GM19438 (cell line): Measurements from ENCODE around the gene MYO1E.
A peak's percentile ranks its signal among the peaks of the same experiment; 100 is the strongest.

Experiments used
- ATAC-seq: cut with Tn5 transposase; IDR thresholded peaks from one replicate; pipeline ENCODE4 v1.9.1; 2021; ENCODE audit warnings: low read depth; ENCODE audit not compliant: unreplicated experiment

The MYO1E gene

GRCh38 chr15:59322056-59322759 lies 50.5 kb downstream of the MYO1E start:
- ATAC-seq: no peak

DNA sequence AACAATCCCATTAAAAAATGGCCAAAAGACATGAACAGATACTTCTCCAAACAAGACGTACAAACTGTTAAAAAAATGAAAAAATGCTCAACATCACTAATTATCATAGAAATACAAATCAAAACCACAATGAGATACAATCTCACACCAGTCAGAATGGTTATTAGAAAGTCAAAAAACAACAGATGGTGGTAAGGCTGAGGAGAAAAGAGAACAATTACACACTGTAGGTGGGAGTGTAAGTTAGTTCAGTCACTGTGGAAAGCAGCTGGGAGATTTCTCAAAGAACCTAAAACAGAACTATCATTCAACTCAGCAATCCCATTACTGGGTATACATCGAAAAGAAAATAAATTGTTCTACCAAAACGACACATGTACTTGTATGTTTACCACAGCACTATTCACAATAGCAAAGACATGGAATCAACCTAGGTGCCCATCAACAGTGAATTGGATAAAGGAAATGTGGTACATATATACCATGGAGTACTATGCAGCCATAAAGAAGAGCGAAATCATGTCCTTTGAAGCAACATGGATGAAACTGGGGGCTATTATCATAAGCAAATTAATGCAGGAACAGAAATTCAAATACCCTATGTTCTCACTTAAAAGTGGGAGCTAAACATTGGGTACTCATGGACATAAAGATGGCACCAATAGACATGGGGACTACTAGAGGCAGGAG lies 51.5 kb downstream of the MYO1E start:
- ATAC-seq: no peak

DNA sequence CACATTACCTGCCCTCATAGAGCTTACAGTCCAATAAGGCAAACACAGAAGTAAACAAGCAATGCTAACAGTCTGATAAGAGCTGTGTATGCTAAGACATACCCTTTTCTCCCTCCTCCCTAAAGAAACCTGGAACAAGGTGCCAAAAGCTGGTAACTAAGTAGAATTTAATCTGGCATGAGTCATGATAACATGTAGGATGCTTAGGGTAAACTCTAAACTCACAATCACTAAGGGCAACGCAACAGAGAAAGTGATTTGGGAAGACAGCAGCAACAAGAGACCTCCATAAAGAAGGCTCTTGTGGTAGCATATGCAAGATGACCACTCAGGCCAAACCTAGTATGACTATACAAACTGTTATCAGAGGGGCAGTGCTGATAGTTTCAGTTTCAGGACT lies 55.5 kb downstream of the MYO1E start:
- no peak for ATAC-seq

DNA sequence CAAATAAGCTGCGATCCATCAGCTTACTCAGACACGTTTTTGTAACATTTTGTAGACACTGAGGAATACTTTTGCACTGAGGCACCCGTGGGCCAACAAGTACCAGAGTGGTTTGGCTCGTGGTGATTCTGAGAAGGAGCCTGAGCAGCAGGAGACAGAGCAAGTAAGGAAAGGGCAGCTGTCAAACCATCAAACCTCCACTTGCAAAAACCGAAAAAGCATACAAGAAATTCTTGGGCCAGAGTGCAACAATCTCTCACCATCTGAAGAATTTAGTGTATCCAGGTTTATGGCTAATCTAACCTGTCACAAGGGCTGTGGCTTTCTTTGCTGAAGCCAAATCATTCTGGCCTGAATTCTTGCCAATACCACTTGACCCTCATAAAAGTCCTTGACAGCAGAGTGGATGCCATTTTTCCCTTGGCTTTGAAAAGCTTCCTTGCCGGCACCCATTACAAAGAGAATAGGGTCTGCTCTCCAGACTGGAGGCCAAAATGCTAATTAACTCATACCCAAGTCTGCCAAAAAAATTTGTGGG lies 56.7 kb downstream of the MYO1E start:
- no peak for ATAC-seq

DNA sequence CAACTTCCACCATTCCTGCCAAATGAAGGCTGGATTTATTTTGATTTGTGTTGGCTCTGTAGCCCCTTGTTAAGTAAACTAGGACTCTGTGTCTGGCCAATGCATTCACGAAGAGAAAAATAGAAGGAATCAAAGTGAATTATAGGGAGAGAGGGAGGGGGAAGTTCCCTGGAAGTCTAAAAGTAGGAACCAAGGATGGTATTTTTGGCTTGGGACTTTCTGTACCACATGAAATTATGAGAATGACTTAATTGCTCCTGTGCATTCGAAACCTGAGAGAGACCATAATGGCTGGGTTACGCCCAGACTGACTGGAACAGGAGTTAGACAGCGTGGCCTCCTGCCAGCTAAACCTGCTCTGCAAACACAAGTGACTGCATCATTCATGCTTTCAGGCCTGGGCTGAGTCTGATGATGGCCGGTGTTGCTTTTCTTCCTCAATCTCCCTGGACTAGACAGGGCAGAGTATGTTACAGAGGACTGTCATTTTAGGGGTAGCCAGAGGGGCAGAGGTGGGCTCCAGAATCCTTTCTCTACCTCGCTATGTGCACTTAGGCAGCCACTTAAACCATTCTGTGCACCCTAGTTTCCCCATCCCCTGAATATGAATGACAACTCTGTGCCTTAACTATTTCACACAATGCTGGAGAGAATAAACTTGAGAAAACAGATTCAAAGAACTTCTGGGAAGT lies 58.9 kb downstream of the MYO1E start:
- ATAC-seq: no peak

DNA sequence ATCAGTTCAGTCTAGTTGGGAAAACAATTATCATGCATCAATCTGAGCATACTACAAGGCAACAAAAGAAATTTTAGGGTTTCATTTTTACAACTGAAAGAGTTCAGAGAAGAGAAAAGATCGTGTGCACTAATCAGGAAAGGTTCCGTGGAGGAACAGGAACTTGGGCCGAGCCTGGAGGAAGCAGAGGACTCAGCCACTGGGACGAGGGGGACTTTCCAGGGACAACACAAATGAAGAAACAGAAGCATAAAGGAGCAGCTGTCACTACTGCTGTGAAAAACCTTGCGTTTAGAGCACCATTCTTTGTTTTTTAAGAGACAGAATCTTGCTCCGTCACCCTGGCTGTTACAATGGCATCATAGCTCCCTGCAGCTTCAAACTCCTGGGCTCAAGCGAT lies 60.5 kb downstream of the MYO1E start:
- ATAC-seq: no peak

- no peak for ATAC-seq
Observed at GRCh38 chr15:59311195-59311594, 61.5 kb downstream of the MYO1E start.

DNA sequence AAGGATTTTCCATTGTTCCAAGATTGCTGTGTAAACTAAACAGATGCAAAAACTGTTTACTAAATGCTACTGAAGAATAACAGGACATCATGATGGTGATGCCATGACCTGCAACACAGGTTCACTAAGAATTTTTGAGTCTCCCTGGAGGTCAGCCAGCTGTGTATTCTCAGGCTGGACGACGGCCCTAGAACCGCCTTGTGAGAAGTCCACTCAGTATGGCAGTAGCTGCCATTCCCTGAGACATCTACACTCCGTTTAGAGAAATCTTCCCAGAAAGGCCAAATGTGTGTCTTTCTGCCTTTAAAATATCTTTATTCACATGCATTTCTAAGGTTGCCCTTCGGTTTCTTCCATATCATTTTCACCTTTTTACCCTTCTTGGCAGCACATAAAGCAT lies 63.3 kb downstream of the MYO1E start:
- ATAC-seq: no peak

DNA sequence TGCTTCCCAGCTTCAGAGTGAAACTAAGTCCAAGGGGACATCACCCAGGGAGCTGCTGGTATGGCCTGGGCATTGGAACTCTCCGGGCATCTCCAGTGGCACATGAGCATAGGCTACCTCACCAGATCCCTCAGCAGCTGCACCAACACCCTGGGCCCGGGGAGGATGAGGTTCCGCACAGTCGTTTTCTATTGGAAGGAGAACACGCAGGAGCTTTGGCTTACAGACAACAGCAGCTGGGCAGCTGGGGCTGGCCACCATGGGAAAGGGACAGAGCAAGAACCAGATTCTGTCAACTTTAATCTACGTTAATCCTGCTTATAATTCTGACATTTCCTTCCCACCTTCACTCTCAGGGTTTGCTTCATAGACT lies 65.5 kb downstream of the MYO1E start:
- ATAC-seq: no peak

- no peak for ATAC-seq
Observed at GRCh38 chr15:59306520-59307164, 66.0 kb downstream of the MYO1E start.

DNA sequence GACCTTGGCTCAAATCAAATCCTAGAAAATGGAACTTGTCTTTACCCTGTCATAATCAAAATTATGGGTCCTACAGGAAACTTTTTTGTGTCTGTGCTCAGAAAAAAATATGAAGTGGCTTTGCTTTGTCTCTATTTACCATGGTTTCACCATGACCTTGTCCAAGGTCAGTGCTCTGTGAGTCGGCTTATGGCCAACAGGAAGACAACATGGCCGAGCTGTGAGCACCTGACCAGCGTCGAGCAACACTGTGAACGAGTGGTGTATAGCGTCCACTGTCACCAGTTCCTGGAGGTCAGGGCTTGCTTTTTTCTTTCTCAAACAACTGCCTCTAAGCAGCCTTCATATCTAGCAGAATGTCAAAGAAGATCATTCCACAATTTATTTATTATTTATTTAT lies 67.9 kb downstream of the MYO1E start:
- no peak for ATAC-seq

- ATAC-seq: no peak
Observed at GRCh38 chr15:59304034-59304795, 68.5 kb downstream of the MYO1E start.

GRCh38 chr15:59303633-59304032 lies 69.0 kb downstream of the MYO1E start:
- ATAC-seq: no peak

GRCh38 chr15:59303136-59303535 lies 69.5 kb downstream of the MYO1E start:
- no peak for ATAC-seq

GRCh38 chr15:59301527-59301926 lies 71.1 kb downstream of the MYO1E start:
- no peak for ATAC-seq

GRCh38 chr15:59300618-59301139 lies 72.0 kb downstream of the MYO1E start:
- no peak for ATAC-seq

- ATAC-seq: no peak
Observed at GRCh38 chr15:59299929-59300617, 72.6 kb downstream of the MYO1E start.

- no peak for ATAC-seq
Observed at GRCh38 chr15:59298854-59299250, 73.8 kb downstream of the MYO1E start.

- ATAC-seq: peak; percentile 55
Observed at GRCh38 chr15:59298225-59298853, 74.3 kb downstream of the MYO1E start.
